Pancreas (tissue), 10 donors: ENCODE data around the gene PUM2. TPM values are rescaled to one million over a fixed set of nuclear protein-coding genes. Genes with fewer than 3 reads are reported as not detected.
A peak's percentile ranks its signal among the peaks of the same experiment; 100 is the strongest.
"Not testable (repeated sequence)": the region's sequence is repeated elsewhere in the genome, so short reads cannot be mapped to it uniquely, and the experiment has no call there.

Source experiments
- ATAC-seq, 4 donors: fragments of 200-7000 bp; cut with Tn5 transposase; one replicate each; pipeline versions ENCODE4 v1.8.0 to v1.9.1; 2020; ENCODE audit warnings: mild to moderate bottlenecking in 4 of 4, moderate library complexity in 4 of 4
- DNase-seq, 6 donors: peaks; one replicate each; pipeline ENCODE4 v3.0.0-alpha.2; 2020
- FAIRE-seq: peaks from 2 replicates; lab custom pipeline; 2012; peaks lifted over from hg19 to GRCh38; lab: Jason Lieb, UNC
- H3K27ac ChIP-seq, 4 donors: fragments of 200-600 bp; sonication (generic); 1 replicate in 3 of 4; 2 replicates in 1 of 4; pipeline versions ENCODE4 v1.5.0 to v1.8.0; 2020
- H3K27me3 ChIP-seq, 4 donors: fragments of 200-600 bp; one replicate each; pipeline ENCODE4 v1.8.0; 2021
- H3K36me3 ChIP-seq, 3 donors: fragments of 200-600 bp; sonication (generic) in 1 of 3; one replicate each; pipeline versions ENCODE4 v1.5.0 to v1.8.0; 2020 to 2021
- H3K4me1 ChIP-seq, 3 donors: fragments of 200-600 bp; one replicate each; pipeline ENCODE4 v1.8.0; 2021
- H3K4me3 ChIP-seq, 4 donors: fragments of 200-600 bp; sonication (generic) in 2 of 4; one replicate each; pipeline versions ENCODE4 v1.5.0 to v1.8.0; 2020 to 2021
- H3K9me3 ChIP-seq, 4 donors: fragments of 200-600 bp; one replicate each; pipeline ENCODE4 v1.8.0; 2021
- WGBS, 2 donors: extraction: QIAGEN DNeasy Blood & Tissue Kit; methylation state at CpG; one replicate each; pipeline ENCODE4 v1.1.7; 2013; 5-methylcytosine and 5-hydroxymethylcytosine counted together
- intact Hi-C, 3 donors: fragments of 100-400 bp; cut with DNase I; formaldehyde crosslinking; loops; one replicate each; pipeline versions ENCODE4 v1.11.1 to v1.14.2; 2022
- polyA plus RNA-seq, 2 donors: library from polyadenylated mRNA; stranded (reverse); fragments of 200-250 nt; gene quantifications; one replicate each; pipeline ENCODE4 v1.2.3, GENCODE V29; 2013
- total RNA-seq, 6 donors: library from RNA; stranded (reverse); fragmentation: NEBNext Ultra II Directional in 4 of 6; extraction: Animal tissue kit (Norgen Biotek cat#: 25700) in 4 of 6; gene quantifications; one replicate each; pipeline versions ENCODE4 v1.2.1 to v1.2.4, GENCODE V29; 2021 to 2023
- TF ChIP-seq, protein P1 (sequence below), 4 donors: fragments of 200-600 bp; sonication (generic) in 3 of 4; IDR thresholded peaks; one replicate each; pipeline versions ENCODE4 v1.5.0 to v1.8.0; 2021; ENCODE audit warnings: antibody characterized with exemption in 4 of 4
- donor health status: healthy with polysubstance abuse.
- donor health status: DM: no; HTN: no; CAD: no; lungs with moderate emphysema.
- donor health status: DM: no; HTN: no; CAD: no.
- donor health status: control.
- donor health status: control.
- donor health status: Bipolar disorder and iron deficiency.
- donor health status: DM: yes; HTN: yes; CAD: no.
- donor health status: DM: no; HTN: no; CAD: no.
- donor health status: DM: no; HTN: no; CAD: no.
- donor health status: DM: yes; HTN: yes; CAD: no.

PUM2 gene
- total and polyA plus RNA-seq, 8 donors, result 17.0 to 70.2 (median 40.8) TPM

DNA sequence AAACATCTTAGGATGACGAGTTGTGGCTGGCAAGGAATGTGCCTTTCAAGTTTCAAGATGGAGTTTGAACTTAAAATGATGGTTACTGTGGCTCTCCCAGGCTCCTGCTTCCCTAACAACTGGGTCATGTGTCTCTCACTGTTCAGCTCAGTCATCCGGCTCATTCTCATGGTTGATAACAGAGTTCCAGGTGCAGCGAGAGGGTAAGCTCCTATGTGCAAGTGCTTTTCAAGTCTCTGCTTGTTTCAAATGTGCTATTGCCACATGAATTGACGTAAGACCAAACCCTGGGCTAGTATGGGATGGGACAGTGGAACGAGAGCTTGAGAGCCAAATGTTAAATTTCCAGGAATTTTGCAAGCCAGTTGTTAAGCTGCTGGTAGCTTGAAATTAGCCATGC lies 19.5 kb upstream of the PUM2 start:
- WGBS, 2 donors, result 40 to 52% methylated on average over 5 of the region's 5 CpGs
- no peak for DNase-seq

DNA sequence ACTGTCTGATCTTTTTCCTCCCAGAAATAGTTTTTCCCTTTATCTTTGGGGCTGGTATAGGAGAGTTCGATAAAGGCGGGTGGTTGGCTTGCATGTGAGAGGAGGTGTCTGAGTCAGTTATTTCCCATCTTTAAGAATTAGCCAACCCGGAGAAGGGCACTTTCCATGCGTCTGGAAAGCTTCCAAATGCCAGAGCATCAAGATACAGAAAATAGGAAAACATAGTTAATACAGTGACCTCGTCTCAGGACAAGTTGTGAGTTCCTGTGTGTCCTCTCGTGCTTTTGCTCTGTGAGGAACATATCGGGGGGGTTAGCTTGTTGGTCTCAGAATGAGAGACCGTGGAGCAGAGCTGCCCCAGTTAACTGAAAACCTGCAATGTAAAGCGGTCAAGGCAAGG lies 18.7 kb upstream of the PUM2 start:
- no peak overlapping the region for H3K27ac ChIP-seq
- no peaks in the 10 kb centered on the region for H3K9me3 ChIP-seq
- no peak for FAIRE-seq
- DNase-seq, result no peak
- H3K27me3 ChIP-seq, result no peaks in the 10 kb centered on the region
- no peaks in the 10 kb centered on the region for H3K4me1 ChIP-seq
- no peak overlapping the region for H3K4me3 ChIP-seq
- intact Hi-C loops, result no loop called here
- WGBS, 2 donors, result 63 to 73% methylated on average over 9 of the region's 9 CpGs
- no peaks in the 10 kb centered on the region for H3K36me3 ChIP-seq
- ATAC-seq, result no peak
- TF ChIP-seq, protein P1, sequence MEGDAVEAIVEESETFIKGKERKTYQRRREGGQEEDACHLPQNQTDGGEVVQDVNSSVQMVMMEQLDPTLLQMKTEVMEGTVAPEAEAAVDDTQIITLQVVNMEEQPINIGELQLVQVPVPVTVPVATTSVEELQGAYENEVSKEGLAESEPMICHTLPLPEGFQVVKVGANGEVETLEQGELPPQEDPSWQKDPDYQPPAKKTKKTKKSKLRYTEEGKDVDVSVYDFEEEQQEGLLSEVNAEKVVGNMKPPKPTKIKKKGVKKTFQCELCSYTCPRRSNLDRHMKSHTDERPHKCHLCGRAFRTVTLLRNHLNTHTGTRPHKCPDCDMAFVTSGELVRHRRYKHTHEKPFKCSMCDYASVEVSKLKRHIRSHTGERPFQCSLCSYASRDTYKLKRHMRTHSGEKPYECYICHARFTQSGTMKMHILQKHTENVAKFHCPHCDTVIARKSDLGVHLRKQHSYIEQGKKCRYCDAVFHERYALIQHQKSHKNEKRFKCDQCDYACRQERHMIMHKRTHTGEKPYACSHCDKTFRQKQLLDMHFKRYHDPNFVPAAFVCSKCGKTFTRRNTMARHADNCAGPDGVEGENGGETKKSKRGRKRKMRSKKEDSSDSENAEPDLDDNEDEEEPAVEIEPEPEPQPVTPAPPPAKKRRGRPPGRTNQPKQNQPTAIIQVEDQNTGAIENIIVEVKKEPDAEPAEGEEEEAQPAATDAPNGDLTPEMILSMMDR (IDR thresholded peaks at IDR 0.05), result no peak

More for the DNA sequence above, 19.5 kb upstream of the PUM2 start:
- no peak for FAIRE-seq
- Histone ChIP-seq H3K9me3 (no peaks in the 10 kb centered on the region), H3K4me3 (no peak overlapping the region), H3K4me1 (no peaks in the 10 kb centered on the region), H3K27me3 (no peaks in the 10 kb centered on the region), H3K27ac (no peak overlapping the region), H3K36me3 (no peaks in the 10 kb centered on the region)
- intact Hi-C loops, result no loop called here
- TF ChIP-seq, protein P1 (IDR thresholded peaks at IDR 0.05), result no peak
- ATAC-seq, result peak in 1 of 4 donors; percentile 63

DNA sequence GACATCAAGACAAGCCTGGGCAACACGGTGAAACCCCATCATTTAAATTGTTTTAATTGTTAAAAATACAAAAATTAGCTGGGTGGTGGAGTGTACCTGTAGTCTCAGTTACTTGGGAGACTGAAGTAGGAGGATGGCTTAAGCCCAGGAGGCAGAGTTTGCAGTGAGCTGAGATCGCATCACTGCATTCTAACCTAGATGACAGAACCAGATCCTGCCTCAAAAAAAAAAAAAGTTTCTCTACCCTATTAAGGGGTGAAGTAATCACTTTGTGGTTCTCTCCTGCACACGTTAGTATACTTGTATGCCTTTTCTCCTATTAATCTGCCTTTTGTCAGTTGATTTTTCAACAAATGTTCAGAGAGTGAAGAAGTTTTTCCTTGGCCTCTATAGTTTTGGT lies 18.1 kb upstream of the PUM2 start:
- no peaks in the 10 kb centered on the region for H3K9me3 ChIP-seq
- H3K4me1 ChIP-seq, result no peaks in the 10 kb centered on the region
- no peaks in the 10 kb centered on the region for H3K36me3 ChIP-seq
- TF ChIP-seq, protein P1 (IDR thresholded peaks at IDR 0.05), result no peak
- DNase-seq (no peak), FAIRE-seq (no peak), ATAC-seq (no peak)
- WGBS, 2 donors, result 69 to 72% methylated on average over 3 of the region's 3 CpGs
- no peak overlapping the region for H3K4me3 ChIP-seq
- intact Hi-C loops, result no loop called here
- no peak overlapping the region for H3K27ac ChIP-seq
- H3K27me3 ChIP-seq, result no peaks in the 10 kb centered on the region

DNA sequence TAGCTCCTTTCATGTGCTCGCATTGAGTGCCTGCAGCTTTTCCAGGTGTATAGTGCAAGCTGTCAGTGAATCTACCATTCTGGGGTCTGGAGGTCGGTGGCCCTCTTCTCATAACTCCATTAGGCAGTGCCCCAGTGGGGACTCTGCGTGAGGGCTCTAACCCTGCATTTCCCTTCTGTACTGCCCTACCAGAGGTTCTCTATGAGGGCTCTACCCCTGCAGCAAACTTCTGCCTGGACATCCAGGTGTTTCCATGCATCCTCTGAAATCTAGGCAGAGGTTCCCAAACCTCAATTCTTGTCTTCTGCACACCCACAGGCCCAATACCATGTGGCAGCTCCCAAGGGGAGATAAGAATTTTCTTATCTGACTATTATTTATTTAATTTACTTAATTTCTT lies 17.3 kb upstream of the PUM2 start:
- ATAC-seq, FAIRE-seq, H3K36me3 ChIP-seq, H3K9me3 ChIP-seq, H3K27me3 ChIP-seq, H3K27ac ChIP-seq, H3K4me1 ChIP-seq, H3K4me3 ChIP-seq, DNase-seq, intact Hi-C loops: not testable (repeated sequence)
- WGBS, 2 donors, result 86 to 94% methylated on average over 3 of the region's 3 CpGs

DNA sequence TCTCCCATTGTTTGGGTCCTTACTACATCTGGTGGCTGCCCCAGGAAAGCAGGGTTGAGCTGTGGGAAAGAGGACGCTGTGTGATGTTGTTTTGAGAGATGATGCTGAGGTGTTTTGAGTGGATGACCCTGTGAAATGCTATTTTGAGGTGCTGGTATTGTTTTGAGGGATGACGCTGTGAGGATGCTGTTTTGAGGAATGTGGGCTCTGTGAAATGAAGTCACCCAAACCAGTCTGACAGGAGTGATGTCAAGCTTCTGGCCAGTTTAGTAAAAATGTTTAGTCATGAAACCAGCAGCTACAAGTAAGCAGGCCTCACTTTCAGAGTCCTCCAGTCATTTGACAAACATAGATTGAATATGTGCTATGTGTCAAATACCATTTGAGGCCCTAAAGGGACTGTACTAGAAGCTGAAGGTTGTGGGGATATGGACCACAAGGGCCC lies 16.1 kb upstream of the PUM2 start:
- 81 to 85% methylated on average over 2 of the region's 2 CpGs for WGBS, 2 donors
- DNase-seq (no peak), FAIRE-seq (no peak), ATAC-seq (no peak)
- Histone ChIP-seq H3K4me1 (no peaks in the 10 kb centered on the region), H3K9me3 (no peaks in the 10 kb centered on the region), H3K4me3 (no peak overlapping the region), H3K27ac (no peak overlapping the region), H3K27me3 (no peaks in the 10 kb centered on the region), H3K36me3 (no peaks in the 10 kb centered on the region)
- intact Hi-C loops, result no loop called here
- TF ChIP-seq, protein P1 (IDR thresholded peaks at IDR 0.05), result no peak
